B cell (primary cell): ENCODE data around the gene HLA-DMA.

Experiments used
- CTCF ChIP-seq: fragments of 200-600 bp; IDR thresholded peaks from one replicate; pipeline ENCODE4 v1.8.0; 2022; ENCODE audit warnings: antibody characterized with exemption, mild to moderate bottlenecking
- EZH2 ChIP-seq: IDR thresholded peaks from 2 replicates; pipeline ENCODE4 v1.6.1; 2012; ENCODE audit warnings: borderline replicate concordance, low read depth, mild to moderate bottlenecking, moderate library complexity, low read length; ENCODE audit not compliant: insufficient read depth, poor library complexity, severe bottlenecking

GRCh38 chr6:32982084-32982701 lies 29.3 kb upstream of the HLA-DMA start:
- no peak for TF ChIP-seq CTCF
- TF ChIP-seq EZH2, result no peak
